D721Med (cell line): ENCODE measurements around the gene AP4E1.

Experiments
- DNase-seq: peaks from one replicate; pipeline ENCODE4 v3.0.0; 2011; ENCODE audit warnings: low spot score; ENCODE audit not compliant: insufficient read length
- FAIRE-seq: peaks from 2 replicates; lab custom pipeline; 2011; peaks lifted over from hg19 to GRCh38; lab: Jason Lieb, UNC
- CTCF ChIP-seq: IDR thresholded peaks from 2 replicates; pipeline ENCODE4 v1.5.1; 2012; ENCODE audit warnings: mild to moderate bottlenecking, control low read depth; ENCODE audit not compliant: insufficient read depth; ENCODE audit errors: missing control alignments

Gene AP4E1

DNA sequence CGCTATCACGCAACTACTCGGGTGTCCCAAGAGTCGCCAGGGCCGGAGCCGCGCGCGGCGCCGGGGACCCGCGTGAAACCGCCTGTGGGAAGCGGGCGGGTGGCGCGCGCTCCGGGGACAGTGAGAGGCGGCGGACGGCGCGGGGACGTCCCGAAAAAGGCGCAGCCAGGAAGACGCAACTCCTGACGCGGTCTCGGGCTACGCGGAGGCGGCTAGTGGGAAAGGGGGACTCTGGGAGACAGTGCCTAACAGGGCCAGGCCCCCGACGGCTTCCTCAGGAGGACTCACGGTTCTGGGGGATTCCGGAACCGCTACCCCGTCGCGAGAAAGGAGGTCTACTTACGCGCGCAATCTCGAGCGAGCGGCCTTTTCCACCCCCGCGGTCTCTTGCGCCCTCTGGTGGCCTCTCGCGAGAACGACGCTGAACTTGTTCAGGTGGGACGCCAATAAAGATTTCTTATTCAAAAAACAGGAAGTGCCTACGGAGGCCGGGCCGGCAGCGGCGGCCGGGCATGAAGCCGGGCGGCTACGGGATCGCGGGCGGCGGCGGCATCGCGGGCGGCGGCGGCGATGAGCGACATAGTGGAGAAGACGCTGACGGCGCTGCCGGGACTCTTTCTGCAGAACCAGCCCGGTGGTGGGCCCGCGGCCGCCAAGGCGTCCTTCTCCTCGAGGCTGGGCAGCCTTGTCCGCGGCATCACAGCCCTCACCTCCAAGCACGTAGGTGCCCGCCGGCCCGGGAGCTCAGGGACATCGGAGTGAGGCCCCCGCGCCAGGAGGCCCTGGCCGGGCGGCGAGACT, at the start of gene AP4E1:
AP4E1 (plus strand) TSS at position 475 of the 801 bp plus-strand sequence; CDS start at position 571, 96 bp downstream.
- peak; percentile 31 for DNase-seq
- TF ChIP-seq CTCF: peak; percentile 94
- FAIRE-seq: no peak

GRCh38 chr15:50860824-50861223, 47.7 kb upstream of the AP4E1 start:
- no peak for TF ChIP-seq CTCF
- no peak for DNase-seq
- no peak for FAIRE-seq

- DNase-seq (no peak), FAIRE-seq (no peak)
- TF ChIP-seq CTCF: no peak
Measured at GRCh38 chr15:50862553-50862952, 45.9 kb upstream of the AP4E1 start.

- no peak for TF ChIP-seq CTCF
- no peak for FAIRE-seq
- DNase-seq: no peak
Measured at GRCh38 chr15:50864873-50865272, 43.6 kb upstream of the AP4E1 start.

DNA sequence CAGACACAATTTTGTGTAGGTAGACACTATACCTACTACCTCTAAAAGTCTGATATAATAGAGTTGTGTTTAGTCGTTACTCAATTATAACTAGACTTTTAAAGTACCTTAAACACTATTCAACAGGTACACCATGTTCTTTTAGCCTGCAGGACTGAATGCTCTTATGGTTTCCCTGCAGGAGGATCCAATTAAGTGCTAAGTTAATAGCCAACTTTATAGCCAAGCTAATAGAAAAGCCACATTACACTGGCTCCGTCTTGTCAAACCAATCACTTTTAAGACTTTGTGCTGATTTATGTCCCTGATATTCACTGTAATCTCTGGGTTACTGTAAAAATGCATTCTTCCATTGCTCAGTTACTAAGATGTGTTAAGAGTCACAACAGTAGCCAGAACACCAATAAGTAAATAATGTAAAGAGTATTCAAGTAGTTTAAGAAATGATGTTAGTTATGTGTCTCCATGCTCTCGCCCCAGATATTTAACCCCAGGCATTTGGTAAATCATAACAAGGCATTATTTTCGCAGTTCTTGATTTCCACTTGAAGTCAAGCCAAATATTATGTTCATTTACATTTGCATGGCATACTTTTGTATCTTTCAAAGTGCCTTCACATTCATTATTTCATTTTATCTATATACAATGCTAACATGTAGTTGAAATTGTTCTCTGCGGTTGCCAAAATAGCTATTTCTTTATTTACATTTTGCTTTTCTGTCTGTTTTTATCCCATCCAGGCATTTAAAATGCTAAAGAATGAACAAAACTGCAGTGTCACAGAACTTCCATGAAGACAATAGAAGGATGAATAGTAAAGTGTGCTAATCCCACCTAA, 42.7 kb upstream of the AP4E1 start:
- FAIRE-seq: no peak
- no peak for TF ChIP-seq CTCF
- no peak for DNase-seq

DNA sequence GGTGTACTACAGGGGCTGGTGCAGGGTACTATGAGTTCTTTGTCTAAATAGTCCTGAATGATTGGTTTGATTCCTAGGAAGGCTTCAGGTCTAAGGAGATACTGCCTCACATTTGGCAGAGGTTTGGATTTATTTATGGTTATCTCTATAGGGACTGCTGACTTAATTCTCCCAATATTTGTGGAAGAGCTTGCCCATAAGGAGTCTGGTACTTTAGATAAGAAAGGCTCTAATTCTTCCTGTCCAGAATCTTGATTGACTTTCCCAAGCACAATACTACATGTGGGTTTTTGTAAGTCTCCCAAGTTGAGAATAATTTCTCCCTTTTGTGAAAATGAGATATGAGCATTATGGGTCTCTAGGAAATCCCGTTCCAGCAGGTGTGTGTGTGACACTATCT, 36.7 kb upstream of the AP4E1 start:
- no peak for TF ChIP-seq CTCF
- no peak for DNase-seq
- FAIRE-seq: no peak
